WTC11 (cell line): ENCODE results near the gene GOLGA6L7. TPM values are rescaled to one million over a fixed set of nuclear protein-coding genes. Genes with fewer than 3 reads are reported as not detected.
"Not testable (repeated sequence)": the region's sequence is repeated elsewhere in the genome, so short reads cannot be mapped to it uniquely, and the experiment has no call there.

Experiments
- ATAC-seq: fragments of 200-7000 bp; cut with Tn5 transposase; 2 replicates; pipeline ENCODE4 v1.10.0; 2021; ENCODE audit warnings: mild to moderate bottlenecking, moderate library complexity
- CTCF ChIA-PET: fragments of 300-600 bp; sonication (Branson Sonifier 250); formaldehyde crosslinking; loops from one replicate; lab custom pipeline; 2021; ENCODE audit warnings: antibody characterized with exemption; lab: Charles Lee
- POLR2A ChIA-PET: fragments of 350-600 bp; sonication (Branson Sonifier 250); formaldehyde crosslinking; loops from one replicate; lab custom pipeline; 2021; ENCODE audit warnings: antibody characterized with exemption; lab: Charles Lee
- DNase-seq: peaks from one replicate; pipeline ENCODE4 v3.0.0; 2021; ENCODE audit warnings: low spot score
- H3K27ac Mint-ChIP-seq: 2 replicates; pipeline ENCODE4 v1.8.0; 2021; ENCODE audit warnings: mixed read lengths
- H3K27me3 Mint-ChIP-seq: 2 replicates; pipeline ENCODE4 v1.8.0; 2021; ENCODE audit warnings: low read depth, mild to moderate bottlenecking, moderate library complexity, mixed read lengths
- H3K36me3 Mint-ChIP-seq: 2 replicates; pipeline ENCODE4 v1.8.0; 2021; ENCODE audit warnings: mixed read lengths
- H3K4me1 Mint-ChIP-seq: 2 replicates; pipeline ENCODE4 v1.8.0; 2022; ENCODE audit warnings: mixed read lengths
- H3K4me3 Mint-ChIP-seq: 2 replicates; pipeline ENCODE4 v1.8.0; 2021; ENCODE audit warnings: mild to moderate bottlenecking, moderate library complexity, mixed read lengths
- H3K9me3 Mint-ChIP-seq: 2 replicates; pipeline ENCODE4 v1.8.0; 2021; ENCODE audit warnings: mixed read lengths
- ELF4 ChIP-seq: sonication (generic); formaldehyde crosslinking; IDR thresholded peaks from 2 replicates; pipeline ENCODE4 v1.8.1; 2022; ENCODE audit warnings: low read depth, mild to moderate bottlenecking, moderate library complexity, missing genetic modification reagents
- EMX1 ChIP-seq: fragments of 250-450 bp; sonication (Bioruptor Pico); IDR thresholded peaks from 2 replicates; pipeline ENCODE4 v1.8.0; 2021; ENCODE audit warnings: mild to moderate bottlenecking
- FOXK1 ChIP-seq: sonication (generic); formaldehyde crosslinking; IDR thresholded peaks from 2 replicates; pipeline ENCODE4 v1.8.0; 2022; ENCODE audit warnings: mild to moderate bottlenecking, moderate library complexity, missing genetic modification reagents
- HMGA2 ChIP-seq: fragments of 250-450 bp; sonication (Bioruptor Pico); IDR thresholded peaks from 2 replicates; pipeline ENCODE4 v1.4.0; 2021; ENCODE audit warnings: mild to moderate bottlenecking, moderate library complexity
- NFYB ChIP-seq: sonication (generic); formaldehyde crosslinking; conservative IDR thresholded peaks from 2 replicates; pipeline ENCODE4 v1.8.0; 2022; ENCODE audit warnings: low read depth, missing genetic modification reagents
- NR1H2 ChIP-seq: sonication (generic); formaldehyde crosslinking; IDR thresholded peaks from 2 replicates; pipeline ENCODE4 v1.9.0; 2021; ENCODE audit warnings: mild to moderate bottlenecking, moderate library complexity, missing genetic modification reagents
- SOX15 ChIP-seq: fragments of 250-450 bp; sonication (Bioruptor Pico); IDR thresholded peaks from 2 replicates; pipeline ENCODE4 v1.9.0; 2021; ENCODE audit warnings: mild to moderate bottlenecking
- ZNF219 ChIP-seq: sonication (generic); formaldehyde crosslinking; IDR thresholded peaks from 2 replicates; pipeline ENCODE4 v1.8.0; 2023; ENCODE audit warnings: missing genetic modification reagents, mild to moderate bottlenecking, borderline replicate concordance
- ZNF281 ChIP-seq: sonication (generic); formaldehyde crosslinking; IDR thresholded peaks from 2 replicates; pipeline ENCODE4 v1.8.0; 2023; ENCODE audit warnings: mild to moderate bottlenecking, missing genetic modification reagents
- total RNA-seq: library from RNA; stranded (reverse); gene quantifications from 3 replicates; pipeline ENCODE4 v1.2.3, GENCODE V29; 2021
- TF ChIP-seq, protein P1 (sequence below): sonication (generic); formaldehyde crosslinking; IDR thresholded peaks from 2 replicates; pipeline ENCODE4 v1.8.0; 2022; ENCODE audit warnings: mild to moderate bottlenecking, missing genetic modification reagents

GOLGA6L7 gene
- total RNA-seq, 1 experiment from 2014 or later, result not detected

- TF ChIP-seq EMX1 (CRISPR knock-in tag), result no peak
- TF ChIP-seq ZNF219, result no peak
- TF ChIP-seq FOXK1 (CRISPR knock-in tag), result no peak
- TF ChIP-seq NR1H2, result no peak
- no peak for TF ChIP-seq ELF4 (CRISPR knock-in tag)
- no peak for TF ChIP-seq ZNF281 (CRISPR knock-in tag)
- TF ChIP-seq, protein P1, sequence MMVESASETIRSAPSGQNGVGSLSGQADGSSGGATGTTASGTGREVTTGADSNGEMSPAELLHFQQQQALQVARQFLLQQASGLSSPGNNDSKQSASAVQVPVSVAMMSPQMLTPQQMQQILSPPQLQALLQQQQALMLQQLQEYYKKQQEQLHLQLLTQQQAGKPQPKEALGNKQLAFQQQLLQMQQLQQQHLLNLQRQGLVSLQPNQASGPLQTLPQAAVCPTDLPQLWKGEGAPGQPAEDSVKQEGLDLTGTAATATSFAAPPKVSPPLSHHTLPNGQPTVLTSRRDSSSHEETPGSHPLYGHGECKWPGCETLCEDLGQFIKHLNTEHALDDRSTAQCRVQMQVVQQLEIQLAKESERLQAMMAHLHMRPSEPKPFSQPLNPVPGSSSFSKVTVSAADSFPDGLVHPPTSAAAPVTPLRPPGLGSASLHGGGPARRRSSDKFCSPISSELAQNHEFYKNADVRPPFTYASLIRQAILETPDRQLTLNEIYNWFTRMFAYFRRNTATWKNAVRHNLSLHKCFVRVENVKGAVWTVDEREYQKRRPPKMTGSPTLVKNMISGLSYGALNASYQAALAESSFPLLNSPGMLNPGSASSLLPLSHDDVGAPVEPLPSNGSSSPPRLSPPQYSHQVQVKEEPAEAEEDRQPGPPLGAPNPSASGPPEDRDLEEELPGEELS (CRISPR knock-in tag), result no peak
- TF ChIP-seq HMGA2 (CRISPR knock-in tag), result no peak
- TF ChIP-seq SOX15 (CRISPR knock-in tag), result no peak
- TF ChIP-seq NFYB (CRISPR knock-in tag), result no peak
- ChIA-PET POLR2A (no interaction called here), CTCF (interaction anchor here (1.2 kb wide), 1 partner anchor 67 kb away, joined by 4 read pairs; no protein-coding TSS in a partner anchor)
- no peaks in the 10 kb centered on the region for H3K9me3 Mint-ChIP-seq
- no peaks in the 10 kb centered on the region for H3K36me3 Mint-ChIP-seq
- H3K27me3 Mint-ChIP-seq, result no peaks in the 10 kb centered on the region
- DNase-seq (no peak), ATAC-seq (no peak; the same call in 1 of the 2 replicates)
- no peak overlapping the region for H3K27ac Mint-ChIP-seq
- no peaks in the 10 kb centered on the region for H3K4me1 Mint-ChIP-seq
- H3K4me3 Mint-ChIP-seq, result no peak overlapping the region
Observed at GRCh38 chr15:28861031-28861534, 12.6 kb upstream of the GOLGA6L7 start.

- CTCF ChIA-PET, H3K9me3 Mint-ChIP-seq, H3K27me3 Mint-ChIP-seq, H3K4me3 Mint-ChIP-seq, ATAC-seq, POLR2A ChIA-PET, H3K36me3 Mint-ChIP-seq, H3K27ac Mint-ChIP-seq, DNase-seq: not testable (repeated sequence)
- peaks cover 23% of the 10 kb centered on the region for H3K4me1 Mint-ChIP-seq
Observed at GRCh38 chr15:28854578-28854977, 6.1 kb upstream of the GOLGA6L7 start.

DNA sequence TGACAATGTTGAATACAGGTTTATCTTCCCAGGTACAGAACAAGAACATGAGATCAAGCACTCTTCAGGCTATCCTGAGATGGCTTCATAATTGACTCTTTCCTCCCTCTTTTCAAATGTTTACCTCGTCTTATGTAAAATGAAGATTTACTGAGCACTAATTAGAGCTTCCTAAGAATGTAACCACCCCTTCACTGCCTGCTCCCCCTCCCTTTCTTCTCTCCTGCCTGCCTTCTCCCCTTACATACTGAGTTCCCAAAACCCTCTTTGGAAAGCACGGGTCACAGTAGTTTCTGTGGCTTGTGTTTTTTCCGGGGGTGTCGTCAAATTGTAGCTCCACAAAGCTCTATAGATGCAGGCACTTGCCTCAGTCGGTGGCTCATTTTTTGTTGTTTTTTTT is 5.2 kb upstream of the GOLGA6L7 start:
- Mint-ChIP-seq H3K4me3 (peak overlapping the region; percentile 5), H3K4me1 (peaks cover 23% of the 10 kb centered on the region), H3K36me3 (peaks cover 11% of the 10 kb centered on the region; the same call in 1 of the 2 replicates)
- CTCF ChIA-PET, result interaction anchor here (0.8 kb wide), 1 partner anchor 68 kb away, joined by 3 read pairs; no protein-coding TSS in a partner anchor
- POLR2A ChIA-PET, H3K27me3 Mint-ChIP-seq, H3K27ac Mint-ChIP-seq, H3K9me3 Mint-ChIP-seq, DNase-seq: not testable (repeated sequence)
- peak; percentile 67 for ATAC-seq

GRCh38 chr15:28849766-28850165 is 1.3 kb upstream of the GOLGA6L7 start:
- ATAC-seq, CTCF ChIA-PET, DNase-seq, H3K27me3 Mint-ChIP-seq, H3K4me3 Mint-ChIP-seq, POLR2A ChIA-PET, H3K27ac Mint-ChIP-seq: not testable (repeated sequence)
- Mint-ChIP-seq H3K4me1 (peaks cover 23% of the 10 kb centered on the region), H3K9me3 (peaks cover 10% of the 10 kb centered on the region; the same call in 1 of the 2 replicates), H3K36me3 (peaks cover 14% of the 10 kb centered on the region)

- peaks cover 14% of the 10 kb centered on the region for H3K36me3 Mint-ChIP-seq
- DNase-seq, H3K4me3 Mint-ChIP-seq, ATAC-seq, CTCF ChIA-PET, H3K27me3 Mint-ChIP-seq, POLR2A ChIA-PET, H3K27ac Mint-ChIP-seq: not testable (repeated sequence)
- peaks cover 10% of the 10 kb centered on the region; the same call in 1 of the 2 replicates for H3K9me3 Mint-ChIP-seq
- peaks cover 18% of the 10 kb centered on the region for H3K4me1 Mint-ChIP-seq
Observed at GRCh38 chr15:28849271-28849670, 827 bp upstream of the GOLGA6L7 start.

DNA sequence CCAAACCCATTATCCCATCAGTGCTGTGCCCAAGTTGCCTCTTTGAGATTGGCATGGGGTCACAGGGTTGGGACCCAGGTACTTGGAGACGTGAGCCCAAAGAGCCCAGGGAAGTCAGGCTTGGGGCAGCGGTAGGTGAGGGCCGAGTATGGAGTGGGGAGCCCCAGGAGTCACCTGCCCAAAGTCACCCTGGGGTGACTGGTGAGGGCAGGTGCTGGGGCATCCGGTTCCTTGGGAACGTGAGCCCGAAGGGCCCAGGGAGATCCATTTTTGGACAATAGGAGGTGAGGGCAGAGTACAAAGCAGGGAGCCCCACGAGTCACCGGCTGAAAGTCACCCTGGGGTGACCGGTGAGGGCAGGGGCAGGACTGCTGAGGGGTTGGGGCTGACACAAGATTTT is 485 bp downstream of the GOLGA6L7 start:
- H3K27ac Mint-ChIP-seq, ATAC-seq, CTCF ChIA-PET, H3K27me3 Mint-ChIP-seq, POLR2A ChIA-PET, H3K4me1 Mint-ChIP-seq, H3K4me3 Mint-ChIP-seq, DNase-seq: not testable (repeated sequence)
- Mint-ChIP-seq H3K36me3 (peaks cover 14% of the 10 kb centered on the region), H3K9me3 (peaks cover 10% of the 10 kb centered on the region; the same call in 1 of the 2 replicates)

GRCh38 chr15:28847247-28847646 is 1.2 kb downstream of the GOLGA6L7 start:
- CTCF ChIA-PET, POLR2A ChIA-PET, H3K27me3 Mint-ChIP-seq, H3K4me1 Mint-ChIP-seq, H3K4me3 Mint-ChIP-seq, DNase-seq, ATAC-seq, H3K27ac Mint-ChIP-seq: not testable (repeated sequence)
- H3K36me3 Mint-ChIP-seq, result peaks cover 14% of the 10 kb centered on the region
- H3K9me3 Mint-ChIP-seq, result peaks cover 10% of the 10 kb centered on the region; the same call in 1 of the 2 replicates

DNA sequence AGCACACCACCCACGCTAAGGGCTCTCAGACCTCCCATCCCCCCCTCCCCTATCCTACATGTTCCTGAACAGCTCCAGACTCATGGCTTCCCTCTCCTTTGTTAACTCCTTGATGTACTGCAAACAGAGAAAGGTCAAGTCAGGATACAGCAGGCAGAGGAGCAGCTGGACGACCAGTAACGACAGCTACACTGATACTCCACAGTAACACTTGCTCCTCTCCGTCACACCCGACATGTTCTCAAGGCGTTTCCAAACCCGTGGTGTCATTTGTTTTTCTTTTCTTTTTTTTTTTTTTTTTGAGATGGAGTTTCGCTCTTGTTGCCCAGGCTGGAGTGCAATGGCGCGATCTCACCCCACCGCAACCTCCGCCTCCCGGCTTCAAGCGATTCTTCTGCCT is 4.3 kb downstream of the GOLGA6L7 start:
- ATAC-seq, POLR2A ChIA-PET, H3K4me1 Mint-ChIP-seq, H3K27ac Mint-ChIP-seq, DNase-seq, H3K4me3 Mint-ChIP-seq, H3K27me3 Mint-ChIP-seq: not testable (repeated sequence)
- Mint-ChIP-seq H3K9me3 (peaks cover 10% of the 10 kb centered on the region; the same call in 1 of the 2 replicates), H3K36me3 (peaks cover 10% of the 10 kb centered on the region)
- CTCF ChIA-PET, result interaction anchor here (0.7 kb wide), 1 partner anchor 245 kb away, joined by 3 read pairs; no protein-coding TSS in a partner anchor
